ENCODE measurements around the gene CYP27A1. TPM values are rescaled to one million over a fixed set of nuclear protein-coding genes. Genes with fewer than 3 reads are reported as not detected.

CYP27A1 gene
- total and polyA plus RNA-seq, 2 of the 8 experiments (the other 6 are each of a cell fraction or from before 2014, with no cell fraction given), result 5.4 to 14.7 TPM

DNA sequence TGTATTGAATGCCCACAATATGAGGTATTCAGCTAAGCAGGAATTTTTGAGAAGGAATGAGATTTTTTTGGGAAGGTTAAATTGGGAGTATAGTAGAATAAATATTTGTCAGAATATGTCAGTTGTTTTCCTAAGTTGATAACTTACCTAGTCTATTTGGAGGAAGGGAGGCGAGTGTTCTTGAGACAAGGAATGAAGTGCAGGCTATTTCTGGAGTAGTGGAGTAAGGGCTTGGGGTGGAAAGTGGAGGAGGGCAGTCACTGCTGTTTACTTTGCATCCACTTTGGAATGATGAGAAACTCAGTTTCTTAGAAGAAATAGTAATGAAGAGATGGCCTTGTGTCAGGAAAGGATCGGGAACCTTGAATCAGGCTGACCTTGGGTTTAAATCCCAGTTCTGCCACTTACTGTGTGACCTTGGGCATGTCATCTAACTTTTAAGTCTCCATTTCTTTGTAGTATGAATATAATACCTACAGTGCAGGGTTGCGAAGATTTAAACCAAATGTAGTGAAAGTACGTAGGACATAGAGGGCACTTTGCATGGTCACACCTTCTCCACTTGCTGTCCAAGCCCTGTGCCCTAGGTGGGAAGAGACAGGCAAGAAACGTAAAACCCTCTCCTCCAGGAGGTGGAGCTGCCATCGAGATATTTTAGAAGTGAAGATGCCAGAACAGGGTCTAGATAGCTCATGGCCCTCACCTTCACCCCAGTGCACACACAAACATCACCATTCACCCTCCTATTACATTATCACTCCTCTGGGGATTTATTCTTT is 25.2 kb upstream of the CYP27A1 start:
- Histone ChIP-seq H2BK15ac (ENCODE audit: low read length) (no peak overlapping the region), H3K23me2 (ENCODE audit: low read depth, low read length) (no peaks in the 10 kb centered on the region), H2AFZ (ENCODE audit: low read length) (no peak overlapping the region), H3K9me3 (ENCODE audit: insufficient read depth in 2 of 2, low read depth in 1 of 2, low read length in 1 of 2) (no peaks in the 10 kb centered on the region), H3K9ac (replicated peaks in 1 of 4; ENCODE audit: extremely low read depth in 1 of 4, low read depth in 3 of 4, low read length in 3 of 4) (no peak overlapping the region), H4K20me1 (replicated peaks in 1 of 2; ENCODE audit: control insufficient read depth in 1 of 2, insufficient read depth in 2 of 2, low read length in 2 of 2) (no peaks in the 10 kb centered on the region), H3K23ac (ENCODE audit: insufficient read length) (no peak overlapping the region), H3K56ac (replicated peaks; ENCODE audit: insufficient read length, low read depth, low read length) (no peak overlapping the region), H2BK12ac (ENCODE audit: low read depth, low read length) (no peak overlapping the region), H3K4me2 (ENCODE audit: insufficient read depth in 1 of 2, low read depth in 2 of 2, low read length in 2 of 2) (no peak overlapping the region), H2BK120ac (replicated peaks; ENCODE audit: low read depth, low read length) (no peak overlapping the region), H4K5ac (ENCODE audit: insufficient read length, low read depth, low read length) (no peak overlapping the region), H3K4ac (replicated peaks; ENCODE audit: insufficient read length, low read depth, low read length) (no peak overlapping the region), H2BK20ac (ENCODE audit: low read length) (no peak overlapping the region), H3K18ac (ENCODE audit: extremely low read depth, low read length) (no peak overlapping the region), H2BK5ac (ENCODE audit: low read depth, low read length) (no peak overlapping the region), H3K79me2 (ENCODE audit: control insufficient read depth in 1 of 2, insufficient read depth in 2 of 2, low read length in 2 of 2) (no peaks in the 10 kb centered on the region), H3K14ac (ENCODE audit: insufficient read length) (no peak overlapping the region), H3K36me3 (ENCODE audit: control insufficient read depth in 2 of 4, insufficient read depth in 4 of 4, low read length in 3 of 4) (peaks cover 17 to 46% (median 33%) of the 10 kb centered on the region in 4 experiments), H4K8ac (ENCODE audit: extremely low read depth, insufficient read depth, low read length) (no peak overlapping the region), H3K4me1 (replicated peaks in 1 of 4; ENCODE audit: control insufficient read depth in 3 of 4, insufficient read depth in 4 of 4, low read length in 3 of 4) (no peaks in the 10 kb centered on the region), H2AK5ac (ENCODE audit: low read depth, low read length) (no peak overlapping the region), H3K27ac (ENCODE audit: low read depth, low read length) (no peak overlapping the region), H4K91ac (replicated peaks; ENCODE audit: insufficient read length, low read length) (no peak overlapping the region), H3K27me3 (replicated peaks in 1 of 4; ENCODE audit: control insufficient read depth in 3 of 4, extremely low read depth in 1 of 4, insufficient read depth in 3 of 4, low read length in 3 of 4) (no peaks in the 10 kb centered on the region), H3K79me1 (ENCODE audit: low read depth, low read length) (no peaks in the 10 kb centered on the region), H3K4me3 (ENCODE audit: extremely low read depth in 1 of 4, insufficient read depth in 2 of 4, low read depth in 3 of 4, low read length in 4 of 4) (no peak overlapping the region)
- TF ChIP-seq SRF (IDR thresholded peaks at IDR 0.05; ENCODE audit: low read depth, low read length) (no peak), MAFK (IDR thresholded peaks at IDR 0.05; ENCODE audit: low read depth, low read length) (no peak), SP1 (IDR thresholded peaks at IDR 0.05; ENCODE audit: low read depth, low read length) (no peak), RAD21 (IDR thresholded peaks at IDR 0.05 in 1 of 2, conservative IDR thresholded peaks at IDR 0.05 in 1 of 2; ENCODE audit: low read depth in 2 of 2, low read length in 2 of 2) (peak in 1 of 2 experiments; percentile 42; a peak in 1 of 4 replicates)
- TF ChIP-seq, protein P1, sequence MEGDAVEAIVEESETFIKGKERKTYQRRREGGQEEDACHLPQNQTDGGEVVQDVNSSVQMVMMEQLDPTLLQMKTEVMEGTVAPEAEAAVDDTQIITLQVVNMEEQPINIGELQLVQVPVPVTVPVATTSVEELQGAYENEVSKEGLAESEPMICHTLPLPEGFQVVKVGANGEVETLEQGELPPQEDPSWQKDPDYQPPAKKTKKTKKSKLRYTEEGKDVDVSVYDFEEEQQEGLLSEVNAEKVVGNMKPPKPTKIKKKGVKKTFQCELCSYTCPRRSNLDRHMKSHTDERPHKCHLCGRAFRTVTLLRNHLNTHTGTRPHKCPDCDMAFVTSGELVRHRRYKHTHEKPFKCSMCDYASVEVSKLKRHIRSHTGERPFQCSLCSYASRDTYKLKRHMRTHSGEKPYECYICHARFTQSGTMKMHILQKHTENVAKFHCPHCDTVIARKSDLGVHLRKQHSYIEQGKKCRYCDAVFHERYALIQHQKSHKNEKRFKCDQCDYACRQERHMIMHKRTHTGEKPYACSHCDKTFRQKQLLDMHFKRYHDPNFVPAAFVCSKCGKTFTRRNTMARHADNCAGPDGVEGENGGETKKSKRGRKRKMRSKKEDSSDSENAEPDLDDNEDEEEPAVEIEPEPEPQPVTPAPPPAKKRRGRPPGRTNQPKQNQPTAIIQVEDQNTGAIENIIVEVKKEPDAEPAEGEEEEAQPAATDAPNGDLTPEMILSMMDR (IDR thresholded peaks at IDR 0.05; ENCODE audit: control extremely low read depth in 1 of 3, insufficient read depth in 1 of 3, low read depth in 1 of 3, low read length in 3 of 3), result peak; percentile 6 to 46 (median 39); a peak in 3 of 4 replicates
- FAIRE-seq (no peak), DNase-seq (ENCODE audit: low read depth in 1 of 2, low spot score in 2 of 2) (no peak)
- CTCF ChIA-PET (ENCODE audit: partially characterized antibody), result interaction anchor here (0.6 to 2.5 kb wide), 14 partner anchors 8 to 394 kb away, joined by 3 to 30 read pairs (median 4); partner anchors contain the start of gene CYP27A1
- POLR2A ChIA-PET (ENCODE audit: partially characterized antibody), result interaction anchor here (0.5 to 1.1 kb wide), 2 partner anchors 19 to 107 kb away, joined by 3 read pairs; no protein-coding TSS in a partner anchor
- WGBS, 2 experiments (ENCODE audit: extremely low coverage in 1 of 2, insufficient coverage in 1 of 2, insufficient read length in 1 of 2, insufficient replicate concordance in 2 of 2, low coverage in 1 of 2, low lambda C conversion rate in 2 of 2, missing lambda C conversion rate in 1 of 2), result 87% methylated on average over 6 of the region's 6 CpGs; no CpG with 5 or more reads in 1 of the 2 experiments
